IgD-negative memory B cell (primary cell): Measurements from ENCODE around the gene MAPK12. TPM values are rescaled to one million over a fixed set of nuclear protein-coding genes. Genes with fewer than 3 reads are reported as not detected.
"Not testable (repeated sequence)": the region's sequence is repeated elsewhere in the genome, so short reads cannot be mapped to it uniquely, and the experiment has no call there.

Source experiments
- H3K27ac Mint-ChIP-seq, 3 donors: one replicate each; pipeline ENCODE4 v1.8.0; 2020 to 2022; ENCODE audit warnings: mild to moderate bottlenecking in 3 of 3, mixed read lengths in 3 of 3, moderate library complexity in 1 of 3
- H3K27me3 Mint-ChIP-seq: one replicate; pipeline ENCODE4 v1.8.0; 2021; ENCODE audit warnings: mixed read lengths
- H3K36me3 Mint-ChIP-seq: one replicate; pipeline ENCODE4 v1.8.0; 2020; ENCODE audit warnings: mild to moderate bottlenecking, mixed read lengths
- H3K4me1 Mint-ChIP-seq, 3 donors: one replicate each; pipeline ENCODE4 v1.8.0; 2020 to 2022; ENCODE audit warnings: mixed read lengths in 3 of 3, mild to moderate bottlenecking in 1 of 3
- H3K4me3 Mint-ChIP-seq, 4 donors: one replicate each; pipeline ENCODE4 v1.8.0; 2020 to 2022; ENCODE audit warnings: mild to moderate bottlenecking in 4 of 4, mixed read lengths in 4 of 4, moderate library complexity in 3 of 4
- H3K9me3 Mint-ChIP-seq, 3 donors: one replicate each; pipeline ENCODE4 v1.8.0; 2020 to 2021; ENCODE audit warnings: mixed read lengths in 3 of 3, mild to moderate bottlenecking in 1 of 3
- polyA plus RNA-seq: library from polyadenylated mRNA; unstranded; fragments of 300-500 nt; fragmentation: Illumina TruSeq; gene quantifications from one replicate; pipeline ENCODE4 v1.2.3, GENCODE V29; 2021

MAPK12 gene
- polyA plus RNA-seq, 1 donor from 2014 or later: 0.94 TPM

GRCh38 chr22:50280708-50281383, 19.4 kb upstream of the MAPK12 start:
- peak overlapping the region in 1 of 3 donors; percentile 28 for H3K27ac Mint-ChIP-seq
- H3K9me3 Mint-ChIP-seq: no peaks in the 10 kb centered on the region
- peaks cover 0 to 1% (median 0%) of the 10 kb centered on the region in 3 donors for H3K4me1 Mint-ChIP-seq
- H3K36me3 Mint-ChIP-seq: no peaks in the 10 kb centered on the region
- H3K27me3 Mint-ChIP-seq: no peaks in the 10 kb centered on the region
- H3K4me3 Mint-ChIP-seq: no peak overlapping the region

GRCh38 chr22:50280022-50280707, 18.7 kb upstream of the MAPK12 start:
- no peak overlapping the region for H3K27ac Mint-ChIP-seq
- H3K4me1 Mint-ChIP-seq: peaks cover 0 to 1% (median 0%) of the 10 kb centered on the region in 3 donors
- H3K9me3 Mint-ChIP-seq: no peaks in the 10 kb centered on the region
- no peaks in the 10 kb centered on the region for H3K27me3 Mint-ChIP-seq
- H3K4me3 Mint-ChIP-seq: no peak overlapping the region
- no peaks in the 10 kb centered on the region for H3K36me3 Mint-ChIP-seq

GRCh38 chr22:50278956-50279619, 17.6 kb upstream of the MAPK12 start:
- H3K27ac Mint-ChIP-seq: peak overlapping the region in 1 of 3 donors; percentile 79
- no peaks in the 10 kb centered on the region for H3K9me3 Mint-ChIP-seq
- no peaks in the 10 kb centered on the region for H3K36me3 Mint-ChIP-seq
- no peaks in the 10 kb centered on the region for H3K27me3 Mint-ChIP-seq
- no peaks in the 10 kb centered on the region for H3K4me1 Mint-ChIP-seq
- peak overlapping the region in 1 of 4 donors; percentile 28 for H3K4me3 Mint-ChIP-seq

- no peaks in the 10 kb centered on the region for H3K27me3 Mint-ChIP-seq
Observed at GRCh38 chr22:50278461-50278860, 17.0 kb upstream of the MAPK12 start.

GRCh38 chr22:50277761-50278160, 16.3 kb upstream of the MAPK12 start:
- Mint-ChIP-seq H3K27me3 (no peaks in the 10 kb centered on the region), H3K4me1 (no peaks in the 10 kb centered on the region), H3K4me3 (peak overlapping the region in 1 of 4 donors; percentile 28), H3K9me3 (no peaks in the 10 kb centered on the region), H3K27ac (no peak overlapping the region), H3K36me3 (no peaks in the 10 kb centered on the region)

More at GRCh38 chr22:50278461-50278860, 17.0 kb upstream of the MAPK12 start:
- H3K4me3 Mint-ChIP-seq: no peak overlapping the region
- H3K9me3 Mint-ChIP-seq: no peaks in the 10 kb centered on the region
- H3K36me3 Mint-ChIP-seq: no peaks in the 10 kb centered on the region
- no peaks in the 10 kb centered on the region for H3K4me1 Mint-ChIP-seq
- no peak overlapping the region for H3K27ac Mint-ChIP-seq

- Mint-ChIP-seq H3K27me3 (peaks cover 4% of the 10 kb centered on the region), H3K4me1 (no peaks in the 10 kb centered on the region), H3K27ac (peak overlapping the region in 1 of 3 donors; percentile 27), H3K4me3 (peak overlapping the region in 1 of 4 donors; percentile 23), H3K36me3 (no peaks in the 10 kb centered on the region), H3K9me3 (no peaks in the 10 kb centered on the region)
Observed at GRCh38 chr22:50276143-50276542, 14.7 kb upstream of the MAPK12 start.

GRCh38 chr22:50275181-50276055, 13.9 kb upstream of the MAPK12 start:
- H3K9me3 Mint-ChIP-seq: no peaks in the 10 kb centered on the region
- H3K27me3 Mint-ChIP-seq: peaks cover 5% of the 10 kb centered on the region
- H3K27ac Mint-ChIP-seq: peak overlapping the region in 2 of 3 donors; percentile 28 to 53
- H3K36me3 Mint-ChIP-seq: no peaks in the 10 kb centered on the region
- peaks cover 0 to 2% (median 0%) of the 10 kb centered on the region in 3 donors for H3K4me1 Mint-ChIP-seq
- peak overlapping the region in 1 of 4 donors; percentile 78 for H3K4me3 Mint-ChIP-seq

GRCh38 chr22:50274771-50275170, 13.3 kb upstream of the MAPK12 start:
- Mint-ChIP-seq H3K27ac (peak overlapping the region in 1 of 3 donors; percentile 28), H3K27me3 (peaks cover 5% of the 10 kb centered on the region), H3K4me3 (no peak overlapping the region), H3K4me1 (peaks cover 0 to 2% (median 0%) of the 10 kb centered on the region in 3 donors), H3K36me3 (no peaks in the 10 kb centered on the region), H3K9me3 (no peaks in the 10 kb centered on the region)

- H3K36me3 Mint-ChIP-seq: no peaks in the 10 kb centered on the region
- H3K27me3 Mint-ChIP-seq: peaks cover 5% of the 10 kb centered on the region
- H3K4me1 Mint-ChIP-seq: peaks cover 0 to 2% (median 0%) of the 10 kb centered on the region in 3 donors
- peak overlapping the region in 2 of 3 donors; percentile 38 to 88 for H3K27ac Mint-ChIP-seq
- peak overlapping the region in 3 of 4 donors; percentile 33 to 80 (median 57) for H3K4me3 Mint-ChIP-seq
- H3K9me3 Mint-ChIP-seq: no peaks in the 10 kb centered on the region
Observed at GRCh38 chr22:50274311-50274710, 12.8 kb upstream of the MAPK12 start.

- not testable (repeated sequence) for H3K36me3 Mint-ChIP-seq, H3K9me3 Mint-ChIP-seq, H3K27me3 Mint-ChIP-seq, H3K4me1 Mint-ChIP-seq
- H3K4me3 Mint-ChIP-seq: peak overlapping the region in 3 of 4 donors; percentile 57 to 83 (median 80)
- peak overlapping the region in 2 of 3 donors; percentile 38 to 88 for H3K27ac Mint-ChIP-seq
Observed at GRCh38 chr22:50273781-50274180, 12.3 kb upstream of the MAPK12 start.

GRCh38 chr22:50273352-50273751, 11.9 kb upstream of the MAPK12 start:
- H3K9me3 Mint-ChIP-seq, H3K4me1 Mint-ChIP-seq, H3K4me3 Mint-ChIP-seq, H3K27me3 Mint-ChIP-seq, H3K36me3 Mint-ChIP-seq: not testable (repeated sequence)
- peak overlapping the region in 2 of 3 donors; percentile 38 to 88 for H3K27ac Mint-ChIP-seq

- peaks cover 0 to 4% (median 2%) of the 10 kb centered on the region in 3 donors for H3K4me1 Mint-ChIP-seq
- H3K27me3 Mint-ChIP-seq: peaks cover 5% of the 10 kb centered on the region
- H3K4me3 Mint-ChIP-seq: peak overlapping the region in 3 of 4 donors; percentile 1 to 74 (median 16)
- H3K36me3 Mint-ChIP-seq: no peaks in the 10 kb centered on the region
- H3K9me3 Mint-ChIP-seq: no peaks in the 10 kb centered on the region
- no peak overlapping the region for H3K27ac Mint-ChIP-seq
Observed at GRCh38 chr22:50272044-50272802, 10.7 kb upstream of the MAPK12 start.

- no peaks in the 10 kb centered on the region for H3K36me3 Mint-ChIP-seq
- H3K4me3 Mint-ChIP-seq: peak overlapping the region in 2 of 4 donors; percentile 81 to 84
- H3K27ac Mint-ChIP-seq: no peak overlapping the region
- peaks cover 5% of the 10 kb centered on the region for H3K27me3 Mint-ChIP-seq
- H3K4me1 Mint-ChIP-seq: peaks cover 0 to 4% (median 2%) of the 10 kb centered on the region in 3 donors
- H3K9me3 Mint-ChIP-seq: no peaks in the 10 kb centered on the region
Observed at GRCh38 chr22:50271519-50271970, 10.1 kb upstream of the MAPK12 start.
